IPS-20b (cell line): ENCODE measurements around the gene SND1.

ENCODE experiments used
- H3K27ac ChIP-seq: one replicate; pipeline ENCODE4 v1.5.1; 2013; ENCODE audit warnings: low read length
- H3K27me3 ChIP-seq: 2 replicates; pipeline ENCODE4 v1.6.1; 2013; ENCODE audit warnings: mild to moderate bottlenecking, low read length, inconsistent platforms; ENCODE audit not compliant: insufficient read depth
- H3K36me3 ChIP-seq: 2 replicates; pipeline ENCODE4 v1.6.1; 2013; ENCODE audit warnings: low read depth, mild to moderate bottlenecking, inconsistent platforms, low read length, moderate library complexity; ENCODE audit not compliant: insufficient read depth
- H3K4me1 ChIP-seq: 2 replicates; pipeline ENCODE4 v1.6.1; 2013; ENCODE audit warnings: mild to moderate bottlenecking, control low read depth, inconsistent platforms, low read length, moderate library complexity; ENCODE audit not compliant: insufficient read depth
- H3K4me3 ChIP-seq: 2 replicates; pipeline ENCODE4 v1.5.1; 2013; ENCODE audit warnings: mild to moderate bottlenecking, low read length, inconsistent platforms
- H3K9ac ChIP-seq: 2 replicates; pipeline ENCODE4 v1.6.1; 2013; ENCODE audit warnings: low read depth, mild to moderate bottlenecking, inconsistent platforms, low read length, moderate library complexity
- H3K9me3 ChIP-seq: 2 replicates; pipeline ENCODE4 v1.6.1; 2013; ENCODE audit warnings: mild to moderate bottlenecking, low read depth, low read length, inconsistent platforms; ENCODE audit not compliant: insufficient read depth

Gene SND1

GRCh38 chr7:127713758-127714157 is 61.8 kb downstream of the SND1 start:
- H3K4me3 ChIP-seq: no peak overlapping the region
- H3K27ac ChIP-seq: no peak overlapping the region
- H3K4me1 ChIP-seq: no peaks in the 10 kb centered on the region
- peaks cover 7% of the 10 kb centered on the region for H3K9me3 ChIP-seq
- no peak overlapping the region for H3K9ac ChIP-seq
- peaks cover 82% of the 10 kb centered on the region for H3K36me3 ChIP-seq
- H3K27me3 ChIP-seq: no peaks in the 10 kb centered on the region

DNA sequence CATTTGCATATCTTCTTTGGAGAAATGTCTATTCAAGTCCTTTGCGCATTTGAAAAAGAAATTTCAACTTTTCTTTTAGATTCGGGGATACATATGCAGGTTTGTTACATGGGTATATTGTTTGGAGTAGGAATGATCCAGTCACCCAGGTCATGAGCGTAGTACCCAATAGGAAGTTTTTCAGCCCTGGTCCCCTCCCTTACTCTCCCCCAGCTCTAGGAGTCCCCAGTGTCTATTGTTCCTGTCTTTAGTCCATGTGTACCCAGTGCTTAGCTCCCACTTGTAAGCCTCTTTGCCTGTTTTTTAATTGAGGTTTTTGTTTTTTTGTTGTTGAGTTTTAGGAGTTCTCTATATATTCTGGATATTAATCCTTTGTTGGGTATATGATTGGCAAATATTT is 63.3 kb downstream of the SND1 start:
- H3K36me3 ChIP-seq: peaks cover 77% of the 10 kb centered on the region
- no peak overlapping the region for H3K9ac ChIP-seq
- no peaks in the 10 kb centered on the region for H3K27me3 ChIP-seq
- no peak overlapping the region for H3K4me3 ChIP-seq
- H3K9me3 ChIP-seq: peaks cover 7% of the 10 kb centered on the region
- no peak overlapping the region for H3K27ac ChIP-seq
- no peaks in the 10 kb centered on the region for H3K4me1 ChIP-seq

GRCh38 chr7:127715901-127716300 is 63.9 kb downstream of the SND1 start:
- Histone ChIP-seq H3K27me3 (no peaks in the 10 kb centered on the region), H3K36me3 (peaks cover 77% of the 10 kb centered on the region), H3K4me1 (no peaks in the 10 kb centered on the region), H3K27ac (no peak overlapping the region), H3K9me3 (peaks cover 6% of the 10 kb centered on the region), H3K9ac (no peak overlapping the region), H3K4me3 (no peak overlapping the region)

- no peaks in the 10 kb centered on the region for H3K9me3 ChIP-seq
- H3K9ac ChIP-seq: no peak overlapping the region
- H3K27me3 ChIP-seq: no peaks in the 10 kb centered on the region
- peaks cover 77% of the 10 kb centered on the region for H3K36me3 ChIP-seq
- no peaks in the 10 kb centered on the region for H3K4me1 ChIP-seq
- no peak overlapping the region for H3K27ac ChIP-seq
- H3K4me3 ChIP-seq: no peak overlapping the region
Observed at GRCh38 chr7:127717502-127718339, 65.7 kb downstream of the SND1 start.

GRCh38 chr7:127718340-127718679 is 66.3 kb downstream of the SND1 start:
- H3K27ac ChIP-seq: no peak overlapping the region
- no peak overlapping the region for H3K9ac ChIP-seq
- H3K4me3 ChIP-seq: no peak overlapping the region
- no peaks in the 10 kb centered on the region for H3K4me1 ChIP-seq
- peaks cover 77% of the 10 kb centered on the region for H3K36me3 ChIP-seq
- no peaks in the 10 kb centered on the region for H3K9me3 ChIP-seq
- H3K27me3 ChIP-seq: no peaks in the 10 kb centered on the region

GRCh38 chr7:127726476-127726875 is 74.5 kb downstream of the SND1 start:
- H3K4me1 ChIP-seq: peaks cover 26% of the 10 kb centered on the region
- H3K4me3 ChIP-seq: peak overlapping the region; percentile 18; the same call in 1 of the 2 replicates
- peaks cover 51% of the 10 kb centered on the region for H3K36me3 ChIP-seq
- H3K9ac ChIP-seq: no peak overlapping the region
- peaks cover 30% of the 10 kb centered on the region for H3K27me3 ChIP-seq
- H3K27ac ChIP-seq: no peak overlapping the region
- no peaks in the 10 kb centered on the region for H3K9me3 ChIP-seq

DNA sequence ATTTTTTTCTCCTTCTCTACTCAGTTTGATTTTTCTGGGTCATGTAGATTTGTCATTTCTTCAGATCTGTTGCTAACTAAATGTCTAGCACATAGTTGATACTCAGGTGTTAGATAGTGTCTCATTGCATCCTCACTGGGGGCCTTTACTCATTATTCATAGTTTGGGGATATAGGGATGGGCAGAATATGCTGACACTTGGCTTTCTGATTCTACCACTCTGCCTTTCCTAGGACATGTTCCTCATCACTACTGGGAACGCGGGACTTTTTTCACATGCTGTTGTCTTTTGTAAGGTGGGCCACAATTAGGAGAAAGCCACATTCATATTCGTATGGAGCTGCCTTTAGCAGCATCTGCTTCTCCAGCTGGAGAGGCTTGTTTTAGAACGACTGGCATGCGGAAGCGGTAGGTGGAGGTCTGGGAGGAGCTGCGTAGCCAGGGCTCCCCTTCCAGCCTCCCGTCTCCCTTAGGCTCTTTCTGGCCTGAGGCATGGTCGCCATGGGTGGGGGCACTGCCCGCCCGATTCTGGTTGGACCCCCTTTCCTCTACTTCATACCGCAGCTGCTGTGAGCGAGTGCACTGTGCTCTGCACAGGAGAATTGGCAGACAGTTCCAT is 78.8 kb downstream of the SND1 start:
- peaks cover 23% of the 10 kb centered on the region for H3K4me1 ChIP-seq
- H3K36me3 ChIP-seq: peaks cover 50% of the 10 kb centered on the region
- 0 out of 2 replicates have a peak overlapping the region, but pooled peaks have one; percentile 27 for H3K4me3 ChIP-seq
- no peak overlapping the region for H3K27ac ChIP-seq
- H3K27me3 ChIP-seq: peaks cover 10% of the 10 kb centered on the region
- no peaks in the 10 kb centered on the region for H3K9me3 ChIP-seq
- no peak overlapping the region for H3K9ac ChIP-seq

GRCh38 chr7:127731431-127732080 is 79.6 kb downstream of the SND1 start:
- Histone ChIP-seq H3K4me1 (peaks cover 17% of the 10 kb centered on the region), H3K9me3 (no peaks in the 10 kb centered on the region), H3K27me3 (0 out of 2 replicates have a peak, but pooled peaks cover 5% of the 10 kb centered on the region), H3K27ac (no peak overlapping the region), H3K36me3 (peaks cover 56% of the 10 kb centered on the region), H3K4me3 (no peak overlapping the region), H3K9ac (no peak overlapping the region)

GRCh38 chr7:127732306-127732705 is 80.3 kb downstream of the SND1 start:
- Histone ChIP-seq H3K27ac (no peak overlapping the region), H3K9me3 (no peaks in the 10 kb centered on the region), H3K4me3 (no peak overlapping the region), H3K27me3 (0 out of 2 replicates have a peak, but pooled peaks cover 4% of the 10 kb centered on the region), H3K9ac (no peak overlapping the region), H3K4me1 (peaks cover 10% of the 10 kb centered on the region), H3K36me3 (peaks cover 61% of the 10 kb centered on the region)

- H3K9ac ChIP-seq: no peak overlapping the region
- no peaks in the 10 kb centered on the region for H3K27me3 ChIP-seq
- no peak overlapping the region for H3K27ac ChIP-seq
- peaks cover 14% of the 10 kb centered on the region for H3K4me1 ChIP-seq
- no peak overlapping the region for H3K4me3 ChIP-seq
- peaks cover 48% of the 10 kb centered on the region for H3K36me3 ChIP-seq
- H3K9me3 ChIP-seq: no peaks in the 10 kb centered on the region
Observed at GRCh38 chr7:127733986-127734385, 82.0 kb downstream of the SND1 start.

- Histone ChIP-seq H3K4me1 (peaks cover 25% of the 10 kb centered on the region), H3K9me3 (no peaks in the 10 kb centered on the region), H3K36me3 (peaks cover 45% of the 10 kb centered on the region), H3K27me3 (no peaks in the 10 kb centered on the region), H3K27ac (no peak overlapping the region), H3K9ac (no peak overlapping the region), H3K4me3 (no peak overlapping the region)
Observed at GRCh38 chr7:127736511-127736910, 84.5 kb downstream of the SND1 start.

GRCh38 chr7:127738859-127739258 is 86.9 kb downstream of the SND1 start:
- Histone ChIP-seq H3K4me1 (peaks cover 31% of the 10 kb centered on the region), H3K27ac (no peak overlapping the region), H3K36me3 (peaks cover 26% of the 10 kb centered on the region), H3K4me3 (no peak overlapping the region), H3K9ac (no peak overlapping the region), H3K27me3 (no peaks in the 10 kb centered on the region), H3K9me3 (no peaks in the 10 kb centered on the region)
